ENCODE data around the gene CCDC85B. TPM values are rescaled to one million over a fixed set of nuclear protein-coding genes. Genes with fewer than 3 reads are reported as not detected.
A peak's percentile ranks its signal among the peaks of the same experiment; 100 is the strongest.

CCDC85B gene
- total RNA-seq, 2 donors from 2014 or later = 49.8 to 54.5 TPM

GRCh38 chr11:65857500-65857852 lies 33.0 kb upstream of the CCDC85B start:
- ATAC-seq = no peak
- H3K36me3 ChIP-seq (replicated peaks in 1 of 2; ENCODE audit: insufficient read depth in 1 of 2, low read depth in 2 of 2) = peaks cover 8 to 23% of the 10 kb centered on the region in 2 donors
- intact Hi-C loops (cut with DNase I) = no loop called here

GRCh38 chr11:65857853-65858680 lies 32.4 kb upstream of the CCDC85B start, which contains the start of gene CFL1:
CFL1 (minus strand) TSS chr11:65858180; CDS start chr11:65858099, 81 bp downstream.
- Histone ChIP-seq H3K27me3 (no peaks in the 10 kb centered on the region), H3K4me1 (peaks cover 51% of the 10 kb centered on the region), H3K9me3 (no peaks in the 10 kb centered on the region), H3K4me3 (peak within 1 kb of the TSS; percentile 56 to 74), H3K36me3 (replicated peaks in 1 of 2; ENCODE audit: insufficient read depth in 1 of 2, low read depth in 2 of 2) (peaks cover 8 to 21% of the 10 kb centered on the region in 2 donors), H3K27ac (peak within 1 kb of the TSS; percentile 92 to 96 (median 92))
- ATAC-seq (peak; percentile 80), DNase-seq (peak; percentile 98 to 99 (median 99))
- intact Hi-C loops (cut with DNase I) = no loop called here
- WGBS, 2 donors = 0 to 1% methylated on average over 17 to 80 of the region's 92 CpGs
- TF ChIP-seq CTCF (IDR thresholded peaks at IDR 0.05) (peak in 1 of 7 experiments; percentile 22), POLR2A (IDR thresholded peaks at IDR 0.05) (peak; percentile 97 to 99 (median 99))

More at GRCh38 chr11:65857500-65857852, 33.0 kb upstream of the CCDC85B start:
- no peak for TF ChIP-seq POLR2A (IDR thresholded peaks at IDR 0.05)
- no peak for TF ChIP-seq CTCF (IDR thresholded peaks at IDR 0.05)
- peak; percentile 39 to 58 (median 44) for DNase-seq
- H3K4me1 ChIP-seq = peaks cover 51% of the 10 kb centered on the region
- peak overlapping the region; percentile 56 to 74 for H3K4me3 ChIP-seq
- no peaks in the 10 kb centered on the region for H3K9me3 ChIP-seq
- H3K27me3 ChIP-seq = no peaks in the 10 kb centered on the region
- H3K27ac ChIP-seq = peak overlapping the region; percentile 83 to 93 (median 92)
- WGBS, 2 donors = 0% methylated on average over 33 of the region's 49 CpGs; no CpG with 5 or more reads in 1 of the 2 donors

DNA sequence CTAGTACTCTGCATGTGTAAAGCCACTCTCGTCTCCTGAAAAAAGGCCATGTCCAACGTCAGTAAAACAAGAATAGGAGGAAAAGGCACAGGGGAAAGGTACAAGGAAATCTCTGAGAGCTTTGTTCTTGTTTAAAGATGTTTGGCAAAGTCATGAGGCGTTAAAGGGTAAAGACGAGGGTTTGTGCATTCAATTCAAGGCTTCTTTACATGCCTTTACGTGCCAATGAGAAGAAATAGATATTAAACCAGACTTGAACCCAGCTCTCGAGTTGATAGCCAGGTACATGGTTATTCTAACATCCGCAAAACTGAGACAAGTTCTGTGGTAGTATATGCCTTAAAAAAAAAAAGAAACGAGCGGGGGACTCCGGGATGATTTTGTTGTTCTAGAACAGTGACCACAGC lies 31.8 kb upstream of the CCDC85B start:
- peaks cover 8 to 23% of the 10 kb centered on the region in 2 donors for H3K36me3 ChIP-seq (replicated peaks in 1 of 2; ENCODE audit: insufficient read depth in 1 of 2, low read depth in 2 of 2)
- peaks cover 51% of the 10 kb centered on the region for H3K4me1 ChIP-seq
- no peaks in the 10 kb centered on the region for H3K9me3 ChIP-seq
- intact Hi-C loops (cut with DNase I) = no loop called here
- peak overlapping the region in 1 of 2 donors; percentile 18 for H3K4me3 ChIP-seq
- 0 to 1% methylated on average over 10 of the region's 10 CpGs for WGBS, 2 donors
- ATAC-seq (no peak), DNase-seq (no peak)
- peak overlapping the region; percentile 92 to 96 (median 92) for H3K27ac ChIP-seq
- H3K27me3 ChIP-seq = no peaks in the 10 kb centered on the region
- TF ChIP-seq CTCF (IDR thresholded peaks at IDR 0.05) (no peak), POLR2A (IDR thresholded peaks at IDR 0.05) (no peak)

GRCh38 chr11:65859095-65859811 lies 31.2 kb upstream of the CCDC85B start:
- peak; percentile 66 for ATAC-seq
- H3K27me3 ChIP-seq = no peaks in the 10 kb centered on the region
- TF ChIP-seq CTCF (IDR thresholded peaks at IDR 0.05) = peak in 1 of 7 experiments; percentile 5
- peak; percentile 62 to 86 (median 80) for TF ChIP-seq POLR2A (IDR thresholded peaks at IDR 0.05)
- H3K4me3 ChIP-seq = peak overlapping the region in 1 of 2 donors; percentile 18
- peak; percentile 96 to 99 (median 98) for DNase-seq
- H3K27ac ChIP-seq = peak overlapping the region; percentile 92 to 96 (median 92)
- H3K9me3 ChIP-seq = no peaks in the 10 kb centered on the region
- H3K4me1 ChIP-seq = peaks cover 51% of the 10 kb centered on the region
- intact Hi-C loops (cut with DNase I) = no loop called here
- WGBS, 2 donors = 0% methylated on average over 30 to 39 of the region's 46 CpGs
- peaks cover 8 to 27% of the 10 kb centered on the region in 2 donors for H3K36me3 ChIP-seq (replicated peaks in 1 of 2; ENCODE audit: insufficient read depth in 1 of 2, low read depth in 2 of 2)

Data from body of pancreas (tissue), 4 donors.